HG03196 (cell line): ENCODE data around the gene CENPV.

Experiments used
- ATAC-seq: cut with Tn5 transposase; IDR thresholded peaks from one replicate; pipeline ENCODE4 v1.9.1; 2021; ENCODE audit not compliant: unreplicated experiment

Gene CENPV

GRCh38 chr17:16363749-16364536 is 10.7 kb upstream of the CENPV start:
- peak; percentile 82 for ATAC-seq

- no peak for ATAC-seq
These were observed 8.6 kb upstream of the CENPV start for GRCh38 chr17:16361874-16362273.

- ATAC-seq: no peak
These were observed 5.1 kb upstream of the CENPV start for GRCh38 chr17:16358394-16358793.

GRCh38 chr17:16354585-16354984 is 1.3 kb upstream of the CENPV start:
- ATAC-seq: no peak

GRCh38 chr17:16352667-16353316 is 477 bp downstream of the CENPV start:
- peak; percentile 34 for ATAC-seq

GRCh38 chr17:16352303-16352666 is 984 bp downstream of the CENPV start:
- no peak for ATAC-seq

GRCh38 chr17:16351831-16352230 is 1.4 kb downstream of the CENPV start:
- no peak for ATAC-seq

- no peak for ATAC-seq
These were observed 3.8 kb downstream of the CENPV start for GRCh38 chr17:16349431-16349830.

- no peak for ATAC-seq
These were observed 4.7 kb downstream of the CENPV start for GRCh38 chr17:16348586-16348985.

GRCh38 chr17:16346721-16347271 is 6.5 kb downstream of the CENPV start:
- ATAC-seq: no peak

GRCh38 chr17:16345565-16345964 is 7.7 kb downstream of the CENPV start:
- ATAC-seq: no peak

GRCh38 chr17:16343569-16343968 is 9.7 kb downstream of the CENPV start:
- no peak for ATAC-seq

- no peak for ATAC-seq
These were observed 10.3 kb downstream of the CENPV start for GRCh38 chr17:16342979-16343378.

GRCh38 chr17:16339959-16340358 is 13.3 kb downstream of the CENPV start:
- ATAC-seq: no peak

GRCh38 chr17:16339402-16339801 is 13.9 kb downstream of the CENPV start:
- no peak for ATAC-seq

GRCh38 chr17:16338391-16338790 is 14.9 kb downstream of the CENPV start:
- ATAC-seq: no peak

GRCh38 chr17:16329519-16330271 is 23.6 kb downstream of the CENPV start:
- ATAC-seq: no peak

- no peak for ATAC-seq
These were observed 24.3 kb downstream of the CENPV start for GRCh38 chr17:16328997-16329396.

- ATAC-seq: no peak
These were observed 26.3 kb downstream of the CENPV start for GRCh38 chr17:16327018-16327417.

GRCh38 chr17:16325964-16326363 is 27.3 kb downstream of the CENPV start:
- ATAC-seq: no peak

GRCh38 chr17:16322636-16323035 is 30.6 kb downstream of the CENPV start:
- ATAC-seq: no peak

GRCh38 chr17:16319969-16320368 is 33.3 kb downstream of the CENPV start:
- no peak for ATAC-seq
